GM21825 (cell line): ENCODE results near the gene CFAP61.

ENCODE experiments used
- ATAC-seq: cut with Tn5 transposase; IDR thresholded peaks from one replicate; pipeline ENCODE4 v1.9.1; 2021; ENCODE audit warnings: mild to moderate bottlenecking, moderate library complexity; ENCODE audit not compliant: unreplicated experiment

Gene CFAP61

GRCh38 chr20:20150241-20150640 lies 97.9 kb downstream of the CFAP61 start:
- ATAC-seq: no peak

DNA sequence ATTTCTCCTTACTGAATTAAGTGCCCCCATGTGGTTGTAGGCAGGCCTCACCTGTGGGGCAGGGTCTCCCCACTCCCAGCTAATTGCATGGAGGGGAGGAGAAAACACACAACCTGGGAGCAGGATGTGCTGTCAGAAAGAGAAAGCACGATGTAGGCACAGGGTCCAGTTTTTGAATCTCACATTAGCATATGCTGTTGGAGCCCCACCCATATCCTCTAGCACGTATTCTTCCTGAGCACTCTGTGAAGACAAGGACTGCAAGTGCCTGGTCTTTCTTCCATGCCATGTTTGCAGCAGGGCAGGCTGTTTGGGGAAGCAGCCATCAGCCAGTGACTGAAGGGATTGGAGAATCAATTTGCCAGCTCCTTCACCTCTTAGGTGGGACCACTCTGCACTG lies 108.2 kb downstream of the CFAP61 start:
- no peak for ATAC-seq

DNA sequence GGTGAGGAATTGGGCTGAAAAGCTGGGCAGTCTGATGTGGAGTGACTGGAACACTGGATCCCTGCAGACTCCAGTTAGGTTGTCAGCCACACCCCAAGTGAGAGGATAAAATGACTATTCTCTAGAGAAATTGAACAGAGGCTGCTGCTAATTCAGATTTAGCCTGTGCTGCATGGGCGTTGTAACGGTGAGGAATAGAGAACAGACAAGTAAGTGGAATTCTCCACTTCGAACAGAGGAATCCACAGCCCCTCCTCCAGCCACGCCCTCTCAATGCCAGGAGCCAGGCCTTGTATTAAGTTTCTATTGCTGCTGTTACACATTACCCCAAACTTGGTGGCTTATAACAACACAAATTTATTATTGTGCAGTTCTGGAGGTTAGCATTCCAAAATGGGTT lies 109.3 kb downstream of the CFAP61 start:
- ATAC-seq: no peak

GRCh38 chr20:20167698-20168097 lies 115.4 kb downstream of the CFAP61 start:
- ATAC-seq: no peak

DNA sequence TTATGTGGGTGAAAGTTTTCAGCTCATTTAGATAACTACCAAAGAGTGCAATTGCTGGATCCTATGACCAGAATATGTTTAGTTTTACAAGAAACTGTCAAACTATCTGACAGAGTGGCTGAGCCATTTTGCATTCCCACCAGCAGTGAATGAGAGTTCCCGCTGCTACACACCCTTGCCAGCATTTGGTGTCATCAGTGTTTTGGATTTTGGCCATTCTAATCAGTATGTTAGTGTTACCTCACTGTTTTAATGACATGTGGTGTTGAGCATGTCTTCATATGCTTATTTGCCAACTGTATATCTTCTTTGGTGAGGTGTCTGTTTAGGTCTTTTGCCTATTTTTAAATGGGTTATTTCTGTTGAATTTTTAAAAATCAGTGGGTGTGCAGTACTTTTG lies 120.9 kb downstream of the CFAP61 start:
- ATAC-seq: no peak

- no peak for ATAC-seq
These were observed 121.9 kb downstream of the CFAP61 start for GRCh38 chr20:20174089-20174835.

- no peak for ATAC-seq
These were observed 129.0 kb downstream of the CFAP61 start for GRCh38 chr20:20181322-20181721.

DNA sequence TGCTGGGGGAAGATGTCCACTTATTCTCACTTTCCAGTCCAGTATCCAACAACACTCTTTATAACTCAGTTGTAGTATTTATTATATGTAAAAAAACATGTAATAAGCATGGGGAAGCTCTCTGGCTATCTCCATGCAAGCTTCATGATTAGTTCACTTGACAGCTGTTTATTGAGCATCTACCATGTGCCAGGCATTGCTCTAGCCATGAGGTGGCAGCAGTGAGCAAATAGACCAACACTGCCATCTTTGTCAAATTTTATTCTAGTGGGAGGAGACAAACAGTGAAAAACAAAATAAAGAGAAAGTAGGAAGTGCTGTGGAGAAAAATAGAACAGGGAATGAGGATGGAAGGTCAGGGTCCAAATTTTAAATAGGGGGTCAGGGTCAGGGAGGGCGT lies 131.8 kb downstream of the CFAP61 start:
- no peak for ATAC-seq

DNA sequence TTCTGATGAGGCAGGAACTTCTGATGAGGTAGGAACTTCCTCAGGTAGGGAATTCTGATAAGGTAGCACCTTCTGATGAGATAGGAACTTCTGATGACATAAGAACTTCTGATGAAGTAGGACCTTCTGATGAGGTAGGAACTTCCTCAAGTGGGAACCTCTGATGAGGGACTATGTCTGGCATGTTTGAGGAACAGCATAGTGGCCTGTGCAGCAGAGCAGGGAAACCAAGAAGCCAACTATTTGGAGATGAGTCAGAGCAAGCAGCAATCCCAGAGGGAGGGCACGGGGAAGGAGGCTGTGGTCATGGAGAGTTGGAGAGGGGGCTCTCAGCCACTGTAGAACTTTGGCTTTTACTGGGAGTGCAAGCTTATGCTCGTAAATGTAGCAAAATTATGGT lies 132.4 kb downstream of the CFAP61 start:
- ATAC-seq: no peak

DNA sequence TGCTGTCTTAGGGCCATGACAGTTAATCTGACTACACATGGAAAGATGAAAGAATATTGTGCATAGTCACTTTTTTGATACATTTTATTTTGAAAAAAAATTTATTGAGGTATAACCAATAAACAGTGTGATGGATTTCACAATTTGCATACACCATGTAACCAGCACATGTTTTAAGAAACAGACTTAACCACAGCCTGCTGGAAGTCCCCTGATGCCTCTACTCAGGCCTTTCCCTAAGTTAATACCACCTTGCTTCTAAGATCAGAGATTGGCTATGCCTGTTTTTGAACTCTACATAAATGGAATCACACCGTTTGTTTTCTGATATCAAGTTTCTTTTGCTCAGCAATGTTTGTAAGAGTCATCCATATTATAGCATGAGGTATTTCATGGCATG lies 136.3 kb downstream of the CFAP61 start:
- peak; percentile 60 for ATAC-seq

DNA sequence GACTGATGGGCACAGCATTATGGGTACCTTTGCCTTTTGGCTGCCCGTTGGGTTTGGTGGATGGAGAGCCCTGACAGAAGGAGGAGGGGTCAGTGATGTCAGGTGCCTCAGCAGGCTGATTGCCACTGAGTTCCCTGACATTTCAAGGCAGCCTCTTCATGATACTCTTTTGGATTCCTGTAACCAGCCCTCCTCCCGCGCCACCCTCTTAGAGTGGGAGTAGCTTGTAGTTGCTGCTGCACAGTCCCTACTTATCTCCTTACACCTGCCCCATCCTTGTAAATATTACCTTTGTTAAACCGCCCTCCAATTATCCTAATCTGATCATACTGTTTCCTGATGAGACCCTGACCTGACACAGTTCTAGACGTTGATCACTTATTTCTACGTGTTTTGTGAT lies 140.0 kb downstream of the CFAP61 start:
- no peak for ATAC-seq

DNA sequence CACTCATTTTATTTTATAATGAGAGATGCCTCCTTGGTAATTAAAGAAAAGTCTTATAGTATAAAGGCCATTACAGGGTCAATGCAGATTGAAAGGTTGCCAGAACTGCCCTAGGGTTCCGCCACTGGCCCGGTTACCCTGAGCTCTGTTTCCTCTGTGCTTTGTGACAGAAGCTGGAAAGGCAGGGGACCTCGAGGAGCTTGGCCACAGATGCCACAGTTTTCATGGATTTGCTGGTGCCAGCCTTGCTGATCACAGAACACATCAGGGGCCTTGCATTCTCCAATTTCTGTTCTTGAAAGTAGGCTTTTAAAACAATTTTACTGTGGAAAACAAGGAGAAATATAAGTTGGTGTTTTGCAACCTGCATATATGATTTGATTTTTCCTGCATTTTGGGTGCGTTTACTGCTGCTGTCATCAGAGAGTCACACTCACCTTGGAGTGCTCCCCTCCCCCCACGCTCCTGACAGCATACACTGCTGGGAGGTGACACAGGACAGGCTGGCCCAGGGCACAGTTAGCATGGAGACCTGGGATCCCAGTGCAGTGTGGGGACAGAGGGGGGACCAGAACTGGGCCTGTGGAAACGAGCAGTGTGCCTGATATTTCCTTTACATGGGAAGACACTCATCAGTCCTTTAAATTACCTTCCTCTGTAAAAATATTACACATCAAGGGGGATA lies 142.8 kb downstream of the CFAP61 start:
- no peak for ATAC-seq

DNA sequence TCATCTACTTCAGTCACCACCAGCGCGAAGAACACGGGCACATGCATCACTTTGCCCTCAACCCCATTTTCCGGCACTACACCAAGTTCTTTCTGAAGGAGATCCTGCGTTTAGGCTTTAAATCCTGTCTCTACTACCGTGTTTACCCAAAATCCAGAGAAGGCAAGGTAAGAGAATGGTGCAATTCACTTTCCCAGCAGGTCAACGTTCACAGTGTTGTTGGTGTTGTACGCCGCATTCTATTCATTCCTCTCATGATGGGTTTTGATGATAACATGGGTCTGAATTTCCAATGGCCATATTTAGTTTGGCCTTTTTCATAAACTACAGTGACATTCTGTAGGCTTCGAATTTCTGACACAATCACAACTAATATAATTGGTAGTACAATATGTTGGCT lies 144.3 kb downstream of the CFAP61 start:
- no peak for ATAC-seq

- no peak for ATAC-seq
These were observed 145.7 kb downstream of the CFAP61 start for GRCh38 chr20:20198011-20198410.

- ATAC-seq: no peak
These were observed 147.2 kb downstream of the CFAP61 start for GRCh38 chr20:20199361-20200160.

GRCh38 chr20:20201124-20201523 lies 148.8 kb downstream of the CFAP61 start:
- ATAC-seq: no peak

DNA sequence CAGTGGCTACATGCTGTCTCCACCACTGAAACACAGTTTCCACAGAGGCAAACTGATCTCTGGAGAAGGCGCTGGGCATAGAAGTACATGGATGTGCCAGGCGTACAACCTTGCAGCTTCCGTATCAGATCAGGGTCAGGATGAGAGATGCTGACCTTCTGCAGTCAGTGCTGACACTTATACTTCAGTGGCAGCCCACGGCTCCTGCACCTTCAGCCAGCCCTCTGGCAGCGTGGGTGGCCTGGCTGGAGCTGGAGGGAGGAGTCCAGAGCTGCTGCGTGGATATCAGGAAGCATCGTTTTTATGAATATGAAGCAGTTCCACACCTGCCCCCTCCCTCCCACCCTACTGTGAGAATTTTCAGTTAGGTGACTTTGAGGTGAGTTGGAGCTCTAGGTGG lies 149.3 kb downstream of the CFAP61 start:
- ATAC-seq: no peak

DNA sequence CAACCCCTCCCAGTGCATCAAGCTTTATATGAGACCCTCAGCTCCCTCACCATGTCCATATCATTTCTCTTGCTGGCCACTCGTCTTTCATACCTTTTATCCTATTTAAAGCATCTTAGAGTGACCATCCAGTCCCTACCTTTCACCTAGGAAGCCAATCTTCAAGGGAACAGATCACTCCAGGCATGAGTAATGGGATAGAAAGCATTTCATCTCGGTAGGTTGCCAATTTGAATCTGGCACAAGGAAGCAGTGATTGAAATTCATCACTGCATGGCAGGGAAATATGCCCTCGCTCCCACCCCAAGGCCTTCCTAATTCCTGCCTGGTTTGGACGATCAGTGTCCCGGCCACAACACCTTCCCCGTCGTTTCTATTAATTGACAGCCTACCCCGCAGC lies 150.4 kb downstream of the CFAP61 start:
- ATAC-seq: no peak

DNA sequence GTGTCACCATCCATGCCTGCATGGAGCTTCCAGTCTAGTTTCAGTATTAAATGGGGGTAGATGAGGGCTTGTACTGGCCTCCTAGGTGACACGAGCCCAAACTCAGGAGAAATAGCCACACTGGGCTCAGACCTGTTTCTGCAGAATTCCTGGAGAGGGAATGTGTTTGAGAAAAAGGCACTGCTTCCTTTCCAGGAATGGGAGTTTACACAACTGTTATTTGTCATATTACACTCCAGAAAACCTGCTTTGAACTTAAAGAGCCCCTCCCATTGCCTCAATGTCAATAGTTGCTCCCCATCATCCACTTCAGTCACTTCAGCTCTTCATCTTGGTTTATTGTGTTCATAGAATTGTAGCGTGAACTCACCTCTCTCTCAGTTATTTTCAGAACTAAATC lies 151.5 kb downstream of the CFAP61 start:
- no peak for ATAC-seq

DNA sequence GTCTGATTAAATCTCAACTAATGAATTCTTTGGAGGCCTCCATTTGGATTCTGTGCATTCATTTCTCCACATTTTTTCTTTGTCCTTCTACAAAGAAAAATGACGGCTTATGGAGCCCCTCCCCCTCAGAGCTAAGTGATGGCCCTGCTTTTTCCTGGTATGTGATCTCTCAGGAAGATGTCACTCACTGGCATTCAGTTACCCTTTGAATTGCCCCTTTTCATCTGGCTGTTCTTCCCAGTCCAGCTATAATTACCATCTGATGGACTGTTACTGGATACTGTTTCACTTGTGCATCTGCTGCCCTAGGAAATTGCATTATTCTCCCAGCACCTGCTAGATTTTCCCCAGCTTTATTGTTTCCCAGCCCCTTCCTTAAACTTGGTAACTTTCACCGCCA lies 151.9 kb downstream of the CFAP61 start:
- no peak for ATAC-seq

- ATAC-seq: no peak
These were observed 153.0 kb downstream of the CFAP61 start for GRCh38 chr20:20205141-20205861.
